GM19025 (cell line): ENCODE data around the gene FEM1B.
"Not testable (repeated sequence)": the region's sequence is repeated elsewhere in the genome, so short reads cannot be mapped to it uniquely, and the experiment has no call there.

Experiments
- ATAC-seq: cut with Tn5 transposase; IDR thresholded peaks from one replicate; pipeline ENCODE4 v1.9.1; 2021; ENCODE audit warnings: mild to moderate bottlenecking, low read depth, moderate library complexity; ENCODE audit not compliant: unreplicated experiment

Gene FEM1B

GRCh38 chr15:68277603-68278344 is at the start of gene FEM1B:
Gene FEM1B (plus strand): TSS chr15:68277745. CDS start chr15:68278418, 673 bp downstream.
- ATAC-seq = peak; percentile 81

- ATAC-seq = no peak
Observed at GRCh38 chr15:68228143-68228970, 49.2 kb upstream of the FEM1B start.

GRCh38 chr15:68228971-68229385 is 48.6 kb upstream of the FEM1B start:
- no peak for ATAC-seq

GRCh38 chr15:68229386-68230156 is 48.0 kb upstream of the FEM1B start, which contains the start of gene CLN6:
Gene CLN6 (minus strand): TSS chr15:68229728. CDS start chr15:68229584, 144 bp downstream.
- peak; percentile 77 for ATAC-seq

- no peak for ATAC-seq
Observed at GRCh38 chr15:68230157-68231100, 47.1 kb upstream of the FEM1B start.

GRCh38 chr15:68231102-68231818 is 46.3 kb upstream of the FEM1B start:
- no peak for ATAC-seq

- no peak for ATAC-seq
Observed at GRCh38 chr15:68232449-68232848, 45.1 kb upstream of the FEM1B start.

GRCh38 chr15:68232937-68233336 is 44.6 kb upstream of the FEM1B start:
- no peak for ATAC-seq

GRCh38 chr15:68234060-68234459 is 43.5 kb upstream of the FEM1B start:
- ATAC-seq = no peak

GRCh38 chr15:68234520-68234919 is 43.0 kb upstream of the FEM1B start:
- not testable (repeated sequence) for ATAC-seq

GRCh38 chr15:68235022-68235421 is 42.5 kb upstream of the FEM1B start:
- no peak for ATAC-seq

GRCh38 chr15:68239025-68239424 is 38.5 kb upstream of the FEM1B start:
- ATAC-seq = no peak

- ATAC-seq = no peak
Observed at GRCh38 chr15:68241088-68241935, 36.2 kb upstream of the FEM1B start.

- no peak for ATAC-seq
Observed at GRCh38 chr15:68244235-68244634, 33.3 kb upstream of the FEM1B start.

GRCh38 chr15:68249058-68249713 is 28.4 kb upstream of the FEM1B start:
- ATAC-seq = no peak

- ATAC-seq = no peak
Observed at GRCh38 chr15:68252925-68253534, 24.5 kb upstream of the FEM1B start.
